Type B pancreatic cell (in vitro differentiated cells): ENCODE data around the gene CHD1. TPM values are rescaled to one million over a fixed set of nuclear protein-coding genes. Genes with fewer than 3 reads are reported as not detected.

Source experiments
- DNase-seq: peaks from one replicate; pipeline ENCODE4 v3.0.0; 2021; ENCODE audit warnings: mixed read lengths; ENCODE audit not compliant: unreplicated experiment; ENCODE audit errors: extremely low spot score
- H3K27ac Mint-ChIP-seq: 2 replicates; pipeline ENCODE4 v1.8.0; 2021; ENCODE audit warnings: mild to moderate bottlenecking, mixed read lengths
- H3K27me3 Mint-ChIP-seq: 2 replicates; pipeline ENCODE4 v1.8.0; 2021; ENCODE audit warnings: mixed read lengths
- H3K36me3 Mint-ChIP-seq: 2 replicates; pipeline ENCODE4 v1.8.0; 2021; ENCODE audit warnings: mixed read lengths
- H3K4me1 Mint-ChIP-seq: one replicate; pipeline ENCODE4 v1.8.0; 2021; ENCODE audit warnings: mixed read lengths; ENCODE audit not compliant: unreplicated experiment
- H3K4me3 Mint-ChIP-seq: 2 replicates; pipeline ENCODE4 v1.8.0; 2021; ENCODE audit warnings: mild to moderate bottlenecking, mixed read lengths
- H3K9me3 Mint-ChIP-seq: 2 replicates; pipeline ENCODE4 v1.8.0; 2021; ENCODE audit warnings: mixed read lengths
- long read RNA-seq: library from polyadenylated mRNA; unstranded; transcript quantifications from one replicate; pipeline ENCODE4 v2.0.0, GENCODE V29; 2020
- total RNA-seq: library from RNA; stranded (reverse); gene quantifications from 2 replicates; pipeline ENCODE4 v1.2.1, GENCODE V29; 2021; ENCODE audit warnings: low replicate concordance
- TF ChIP-seq, protein P1 (sequence below): fragments of 200-600 bp; sonication (generic); conservative IDR thresholded peaks from 2 replicates; pipeline ENCODE4 v1.5.0; 2021; ENCODE audit warnings: antibody characterized with exemption, mild to moderate bottlenecking

CHD1 gene
- 51.7 and 56.2 TPM in 2 replicates for total RNA-seq
- long read RNA-seq, partial matches to known transcripts, result 18 of 24 reads
- long read RNA-seq, other reads (novel, unspliced or antisense), result 6 of 24 reads

DNA sequence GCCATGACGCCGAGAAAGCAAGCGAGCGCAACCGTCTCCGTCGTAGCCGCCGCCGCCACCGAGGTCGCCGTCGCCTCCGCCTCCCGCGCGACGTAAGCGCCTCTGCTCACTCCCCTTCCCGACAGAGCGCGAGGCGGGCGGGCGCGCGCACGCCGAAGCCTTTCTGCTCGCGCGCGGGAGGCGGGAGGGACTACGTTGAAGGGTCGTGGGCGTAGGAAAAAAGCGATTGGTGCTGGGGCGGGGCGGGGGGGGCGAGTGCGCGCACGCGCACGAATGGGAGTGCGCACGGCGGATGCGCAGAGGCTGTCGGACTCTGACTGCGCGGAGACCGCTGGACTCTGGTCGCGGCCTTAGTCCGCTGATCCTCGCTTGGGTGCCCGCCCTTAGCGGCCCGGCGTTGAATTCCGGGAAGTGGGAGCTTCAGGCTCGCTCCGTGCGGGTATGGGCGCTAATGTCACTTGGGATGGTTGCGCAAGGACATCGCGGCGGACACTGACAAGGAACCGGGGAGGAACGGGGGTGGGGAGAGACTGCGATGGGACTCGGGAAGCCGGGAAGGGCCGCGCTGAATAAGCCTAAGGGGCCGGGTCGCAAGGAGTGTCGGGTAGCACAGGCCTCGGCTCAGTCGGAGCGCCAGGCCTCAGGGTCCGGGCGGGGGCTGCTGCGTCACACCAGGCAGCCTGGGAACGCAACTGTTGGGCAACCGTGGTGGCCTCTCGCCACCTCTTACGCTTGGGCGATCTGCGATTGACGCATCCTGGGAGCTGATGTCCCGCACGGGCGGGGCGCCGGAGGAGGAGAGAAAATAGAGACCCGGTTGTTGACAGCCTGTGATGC is at the start of gene CHD1:
CHD1 (minus strand) TSS at position 135 of the 837 bp plus-strand sequence. CDS start 2,621 bp downstream, outside the sequence.
- Mint-ChIP-seq H3K4me1 (peaks cover 15% of the 10 kb centered on the region), H3K27me3 (no peaks in the 10 kb centered on the region)
- TF ChIP-seq, protein P1, sequence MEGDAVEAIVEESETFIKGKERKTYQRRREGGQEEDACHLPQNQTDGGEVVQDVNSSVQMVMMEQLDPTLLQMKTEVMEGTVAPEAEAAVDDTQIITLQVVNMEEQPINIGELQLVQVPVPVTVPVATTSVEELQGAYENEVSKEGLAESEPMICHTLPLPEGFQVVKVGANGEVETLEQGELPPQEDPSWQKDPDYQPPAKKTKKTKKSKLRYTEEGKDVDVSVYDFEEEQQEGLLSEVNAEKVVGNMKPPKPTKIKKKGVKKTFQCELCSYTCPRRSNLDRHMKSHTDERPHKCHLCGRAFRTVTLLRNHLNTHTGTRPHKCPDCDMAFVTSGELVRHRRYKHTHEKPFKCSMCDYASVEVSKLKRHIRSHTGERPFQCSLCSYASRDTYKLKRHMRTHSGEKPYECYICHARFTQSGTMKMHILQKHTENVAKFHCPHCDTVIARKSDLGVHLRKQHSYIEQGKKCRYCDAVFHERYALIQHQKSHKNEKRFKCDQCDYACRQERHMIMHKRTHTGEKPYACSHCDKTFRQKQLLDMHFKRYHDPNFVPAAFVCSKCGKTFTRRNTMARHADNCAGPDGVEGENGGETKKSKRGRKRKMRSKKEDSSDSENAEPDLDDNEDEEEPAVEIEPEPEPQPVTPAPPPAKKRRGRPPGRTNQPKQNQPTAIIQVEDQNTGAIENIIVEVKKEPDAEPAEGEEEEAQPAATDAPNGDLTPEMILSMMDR, result no peak

DNA sequence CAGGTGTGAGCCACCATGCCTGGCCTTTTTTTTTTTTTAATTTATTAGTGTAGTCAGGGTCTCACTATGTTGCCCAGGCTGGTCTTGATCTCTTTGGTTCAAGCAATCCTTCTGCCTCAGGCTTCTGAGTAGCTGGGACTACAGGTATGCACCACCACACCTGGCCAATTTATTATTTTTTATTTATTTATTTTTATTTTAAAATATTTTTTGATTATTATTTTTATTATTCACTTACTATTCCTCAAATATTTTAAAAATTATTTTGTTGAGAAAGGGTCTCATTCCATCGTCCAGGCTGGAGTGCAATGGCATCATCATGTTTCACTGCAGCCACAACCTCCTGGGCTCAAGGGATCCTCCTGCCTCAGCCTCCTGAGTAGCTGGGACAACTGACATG is 49.7 kb upstream of the CHD1 start:
- Mint-ChIP-seq H3K36me3 (no peaks in the 10 kb centered on the region), H3K27ac (no peak overlapping the region), H3K9me3 (no peaks in the 10 kb centered on the region), H3K27me3 (no peaks in the 10 kb centered on the region), H3K4me3 (no peak overlapping the region), H3K4me1 (no peaks in the 10 kb centered on the region)
- DNase-seq, result no peak
- TF ChIP-seq, protein P1, result no peak

More for the DNA sequence above, at the start of gene CHD1:
- Mint-ChIP-seq H3K4me3 (peak within 1 kb of the TSS; percentile 97), H3K27ac (peak within 1 kb of the TSS; percentile 100), H3K9me3 (no peaks in the 10 kb centered on the region), H3K36me3 (peaks cover 13% of the 10 kb centered on the region)
- DNase-seq, result peak; percentile 95

DNA sequence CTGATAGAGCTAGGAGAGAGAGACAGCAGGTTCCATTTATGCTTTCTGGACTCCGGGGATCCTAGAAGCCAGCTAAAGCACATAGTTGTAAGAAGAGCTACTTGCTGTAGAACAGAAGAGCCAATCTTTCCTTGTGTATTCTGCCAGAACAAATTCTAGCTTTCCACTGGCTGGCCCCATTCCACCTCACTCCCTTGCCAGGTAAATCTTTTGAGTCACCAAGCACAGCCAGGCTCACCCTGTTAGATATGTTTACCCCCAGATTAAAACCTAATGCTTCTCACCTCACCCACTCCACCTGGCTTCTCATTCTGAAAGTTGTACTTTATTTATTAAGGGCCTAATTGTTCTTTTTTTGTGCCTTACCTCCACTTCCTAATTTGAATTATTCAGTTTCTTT is 48.9 kb upstream of the CHD1 start:
- DNase-seq, result no peak
- H3K4me1 Mint-ChIP-seq, result no peaks in the 10 kb centered on the region
- no peaks in the 10 kb centered on the region for H3K9me3 Mint-ChIP-seq
- H3K36me3 Mint-ChIP-seq, result no peaks in the 10 kb centered on the region
- H3K4me3 Mint-ChIP-seq, result no peak overlapping the region
- no peaks in the 10 kb centered on the region for H3K27me3 Mint-ChIP-seq
- TF ChIP-seq, protein P1, result no peak
- H3K27ac Mint-ChIP-seq, result no peak overlapping the region

DNA sequence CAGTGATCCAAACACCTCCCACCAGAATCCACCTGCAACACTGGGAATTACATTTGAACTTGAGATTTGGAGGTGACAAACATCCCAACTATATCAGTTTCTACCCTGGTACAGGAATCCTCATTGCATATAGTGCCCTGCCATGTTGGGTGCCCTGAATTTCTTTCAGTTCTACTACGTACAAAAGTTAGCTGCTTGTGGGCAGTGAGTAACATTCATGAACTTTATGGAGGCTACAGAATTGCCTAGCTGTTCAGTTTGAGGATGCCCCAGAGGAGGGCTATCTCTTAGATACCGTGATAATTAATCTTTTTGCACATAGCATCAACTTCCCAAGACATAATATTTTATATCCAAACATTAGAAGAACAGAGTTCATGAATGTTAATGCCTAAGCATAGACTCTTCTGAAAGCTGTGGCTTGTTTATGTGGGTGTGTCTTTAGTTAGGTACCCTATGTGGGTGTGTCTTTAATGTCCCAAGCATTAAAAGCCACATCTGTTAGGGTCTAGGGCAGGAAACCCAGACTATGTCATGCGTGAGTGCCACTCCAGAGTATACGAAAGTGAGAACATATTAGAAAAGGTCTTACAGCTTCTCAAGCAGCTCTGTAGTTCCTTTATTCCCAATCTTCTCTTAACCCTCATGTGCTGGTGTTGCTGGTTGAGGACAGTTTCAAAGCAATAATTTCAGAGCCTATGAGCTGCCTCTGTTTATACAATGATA is 47.0 kb upstream of the CHD1 start:
- H3K4me1 Mint-ChIP-seq, result no peaks in the 10 kb centered on the region
- H3K27me3 Mint-ChIP-seq, result no peaks in the 10 kb centered on the region
- peaks cover 4% of the 10 kb centered on the region for H3K9me3 Mint-ChIP-seq
- no peak overlapping the region for H3K4me3 Mint-ChIP-seq
- peak overlapping the region; percentile 74 for H3K27ac Mint-ChIP-seq
- TF ChIP-seq, protein P1, result no peak
- DNase-seq, result no peak
- no peaks in the 10 kb centered on the region for H3K36me3 Mint-ChIP-seq

DNA sequence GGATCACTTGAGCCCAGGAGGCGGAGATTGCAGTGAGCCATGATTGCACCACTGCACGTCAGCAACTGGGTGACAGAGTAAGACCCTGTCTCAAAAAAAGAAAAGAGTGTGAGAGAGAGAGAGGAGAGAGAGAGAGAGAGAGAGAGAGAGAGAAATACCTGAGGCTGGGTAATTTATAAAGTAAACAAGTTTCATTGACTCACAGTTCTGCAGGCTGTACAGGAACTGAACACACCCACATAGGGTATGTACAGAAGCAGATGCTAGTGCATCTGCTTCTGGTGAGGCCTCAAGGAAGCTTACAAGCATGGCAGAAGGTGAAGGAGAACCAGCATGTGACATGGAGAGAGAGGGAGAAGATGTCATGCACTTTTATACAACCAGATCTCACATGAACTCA is 46.4 kb upstream of the CHD1 start:
- DNase-seq, result no peak
- H3K27ac Mint-ChIP-seq, result peak overlapping the region; percentile 74
- H3K9me3 Mint-ChIP-seq, result peaks cover 4% of the 10 kb centered on the region
- no peaks in the 10 kb centered on the region for H3K36me3 Mint-ChIP-seq
- H3K27me3 Mint-ChIP-seq, result no peaks in the 10 kb centered on the region
- TF ChIP-seq, protein P1, result no peak
- no peak overlapping the region for H3K4me3 Mint-ChIP-seq
- H3K4me1 Mint-ChIP-seq, result no peaks in the 10 kb centered on the region
